B cell (primary cell): ENCODE measurements around the gene NAA11.

Experiments used
- CTCF ChIP-seq: fragments of 200-600 bp; IDR thresholded peaks from one replicate; pipeline ENCODE4 v1.8.0; 2022; ENCODE audit warnings: antibody characterized with exemption, mild to moderate bottlenecking
- EZH2 ChIP-seq: IDR thresholded peaks from 2 replicates; pipeline ENCODE4 v1.6.1; 2012; ENCODE audit warnings: borderline replicate concordance, low read depth, mild to moderate bottlenecking, moderate library complexity, low read length; ENCODE audit not compliant: insufficient read depth, poor library complexity, severe bottlenecking

DNA sequence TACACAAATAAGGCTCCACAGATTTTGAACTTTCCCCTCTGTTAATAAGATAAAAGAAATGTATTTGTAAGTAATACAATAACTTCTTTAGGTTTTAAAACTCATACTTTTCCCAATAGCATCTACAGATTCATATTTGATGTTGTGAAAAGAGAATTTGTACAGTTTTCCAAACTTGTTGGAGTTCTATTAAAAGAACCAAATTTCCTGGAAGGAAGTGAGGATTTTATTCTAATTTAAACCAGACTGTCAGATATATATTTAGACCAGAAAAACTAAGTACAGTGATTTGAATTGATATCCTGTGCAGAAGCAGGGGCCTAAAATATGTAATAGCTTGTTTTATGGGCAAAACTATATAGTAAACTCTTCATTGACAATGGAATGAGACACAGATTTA is 53.7 kb downstream of the NAA11 start:
- TF ChIP-seq CTCF (no peak), EZH2 (no peak)
